GM21717 (cell line): ENCODE results near the gene DLG1.

ENCODE experiments used
- ATAC-seq: cut with Tn5 transposase; IDR thresholded peaks from one replicate; pipeline ENCODE4 v1.9.1; 2021; ENCODE audit warnings: mild to moderate bottlenecking, moderate library complexity; ENCODE audit not compliant: unreplicated experiment

DLG1 gene

DNA sequence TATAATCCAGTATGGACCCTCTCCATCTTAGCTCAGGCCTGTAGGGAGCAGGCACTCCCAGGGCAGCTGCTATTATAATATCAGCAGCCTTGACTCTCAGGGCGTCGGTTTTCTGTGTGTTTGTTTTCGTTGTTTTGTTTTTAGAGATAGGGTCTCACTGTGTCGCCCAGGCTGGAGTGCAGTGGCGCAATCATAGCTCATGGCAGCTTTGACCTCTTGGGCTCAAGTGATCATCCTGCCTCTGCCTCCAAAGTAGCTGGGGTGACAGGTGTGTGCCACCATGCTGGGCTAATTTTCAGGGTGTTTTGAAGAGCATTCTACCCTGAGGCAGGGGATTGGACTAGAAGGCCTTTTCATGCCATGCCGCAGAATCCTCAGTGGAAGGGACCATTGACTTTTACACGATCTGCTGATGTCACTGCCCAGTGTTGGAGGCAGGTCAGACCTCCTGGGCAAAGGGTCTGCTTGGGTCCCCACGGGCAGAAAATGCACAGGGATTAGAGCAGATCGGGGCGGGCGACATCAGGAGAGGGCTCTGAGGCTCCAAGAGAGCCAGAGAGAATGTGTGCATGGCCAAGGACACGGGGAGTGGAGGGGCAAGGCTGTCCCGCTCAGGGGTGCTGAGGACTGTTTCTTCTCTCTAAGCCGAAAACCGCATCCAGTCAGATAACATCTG lies 276.5 kb downstream of the DLG1 start:
- no peak for ATAC-seq

DNA sequence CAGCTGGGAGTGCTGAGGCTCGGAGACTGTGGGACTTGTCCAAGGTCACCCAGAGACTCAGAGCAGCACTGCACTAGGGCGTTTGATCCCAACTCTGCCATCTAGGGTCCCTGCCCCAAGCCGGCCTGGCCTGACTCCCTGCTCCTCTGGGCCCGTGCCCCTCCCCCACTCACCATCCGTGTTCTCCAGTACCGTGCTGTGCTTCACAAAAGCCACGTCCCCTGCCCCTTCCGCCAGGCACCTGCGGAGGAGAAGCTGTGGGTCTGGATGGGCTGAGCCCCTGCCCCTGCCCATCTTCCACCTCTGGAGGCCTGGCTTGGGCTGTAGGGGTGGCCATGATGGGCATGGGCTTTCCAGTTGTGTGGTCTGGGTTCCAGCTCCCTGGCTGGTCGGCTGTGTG lies 277.2 kb downstream of the DLG1 start:
- no peak for ATAC-seq

DNA sequence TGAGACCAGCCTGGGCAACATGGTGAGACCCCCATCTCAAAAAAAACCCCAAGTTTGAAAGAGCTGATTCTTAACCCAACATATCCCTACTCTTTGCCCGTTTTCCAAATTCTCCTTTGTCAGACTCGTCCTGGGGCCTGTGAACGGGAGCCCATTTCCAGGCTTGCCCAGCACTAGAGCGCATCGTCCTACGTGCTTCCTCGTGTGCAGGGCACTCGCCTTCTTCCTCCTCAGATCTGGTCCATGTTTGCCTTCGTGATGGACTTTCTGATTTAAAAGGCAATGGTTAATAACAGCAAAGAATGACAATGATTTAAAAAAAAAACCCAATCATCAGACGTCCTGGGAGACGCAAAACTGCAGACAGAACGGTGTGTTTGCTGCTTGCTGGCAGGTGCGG lies 278.9 kb downstream of the DLG1 start:
- ATAC-seq = no peak

DNA sequence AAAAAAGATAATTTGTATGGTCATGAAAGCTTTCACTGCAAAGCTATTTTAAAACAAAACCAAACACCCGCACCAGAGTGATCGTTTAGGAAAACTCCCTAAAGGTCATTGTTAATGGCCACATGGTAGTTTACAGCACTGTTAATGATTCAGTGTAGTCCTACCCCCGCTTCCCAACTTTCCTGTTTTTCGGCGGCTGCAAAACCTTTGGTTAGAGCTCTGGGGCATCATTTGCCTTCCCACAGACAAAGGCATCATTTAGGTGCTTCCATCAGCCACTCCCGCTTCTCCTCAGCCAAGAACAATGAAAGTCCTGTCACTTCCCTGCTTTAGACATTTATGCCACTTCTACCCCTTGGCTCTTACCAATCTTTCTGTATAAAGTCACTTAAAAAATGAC lies 279.4 kb downstream of the DLG1 start:
- no peak for ATAC-seq

DNA sequence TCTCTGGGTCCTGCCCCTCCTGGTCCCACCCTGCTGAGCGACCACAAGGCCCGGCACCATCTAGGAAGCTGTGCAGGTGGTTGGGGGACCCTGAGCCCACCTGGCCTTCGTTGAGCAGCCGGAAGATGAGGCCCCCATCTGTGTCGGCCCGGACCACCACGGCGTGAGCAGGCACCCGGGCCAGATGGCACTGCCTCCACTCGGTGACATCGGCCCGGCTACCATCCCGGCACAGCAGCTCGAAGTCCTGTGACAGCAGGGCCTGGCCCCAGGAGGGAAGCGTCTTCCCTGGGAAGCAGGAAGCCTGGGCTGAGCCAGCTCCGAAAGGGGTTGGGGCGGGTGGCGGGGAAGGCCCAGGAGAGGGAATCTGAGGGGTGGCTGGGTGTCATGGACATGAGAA lies 281.4 kb downstream of the DLG1 start:
- no peak for ATAC-seq

DNA sequence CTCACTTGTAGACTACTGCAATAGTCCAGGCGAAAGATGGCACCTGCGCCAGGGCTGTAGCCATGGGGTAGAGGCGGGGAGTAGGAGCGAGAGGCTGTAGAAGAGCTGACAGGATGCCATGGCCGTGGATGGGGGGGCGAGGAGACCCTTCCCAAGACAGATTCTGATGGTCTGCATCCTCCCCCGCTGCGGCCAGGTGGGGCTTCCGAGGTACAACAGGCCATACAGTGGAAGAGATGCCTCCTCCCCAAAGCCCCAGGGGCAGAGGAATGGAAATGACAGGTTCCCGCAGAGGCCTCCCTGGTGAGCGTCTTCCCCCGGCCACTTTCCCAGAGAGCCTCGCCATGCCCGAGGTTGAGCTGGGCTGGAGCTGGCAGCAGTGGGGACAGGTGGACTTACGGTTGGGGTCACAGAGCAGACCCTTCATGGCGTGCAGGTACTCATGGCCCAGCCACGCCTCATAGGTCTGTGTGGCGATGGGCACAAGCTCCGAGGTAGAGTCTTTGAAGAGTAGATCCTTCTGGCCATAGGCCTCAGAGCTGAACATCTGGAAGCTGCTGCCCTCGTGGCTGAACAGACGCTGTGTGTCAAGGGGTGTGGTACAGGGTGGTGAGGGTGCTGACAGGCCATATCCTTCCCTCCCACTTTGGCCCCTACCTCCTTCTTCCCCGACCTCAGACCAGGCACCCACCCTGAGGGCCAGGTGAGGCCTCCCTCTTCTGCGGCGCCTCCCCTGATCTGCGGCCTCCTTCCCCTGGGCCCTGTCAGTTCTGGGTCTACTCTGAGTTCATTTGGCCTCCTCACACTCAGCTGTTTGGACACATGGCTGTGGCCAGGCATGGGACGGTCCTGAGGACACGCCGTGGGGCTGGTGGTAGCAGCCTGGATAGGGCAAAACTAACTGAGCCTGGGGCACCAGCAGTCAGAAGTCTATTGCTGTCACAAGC lies 282.3 kb downstream of the DLG1 start:
- no peak for ATAC-seq

DNA sequence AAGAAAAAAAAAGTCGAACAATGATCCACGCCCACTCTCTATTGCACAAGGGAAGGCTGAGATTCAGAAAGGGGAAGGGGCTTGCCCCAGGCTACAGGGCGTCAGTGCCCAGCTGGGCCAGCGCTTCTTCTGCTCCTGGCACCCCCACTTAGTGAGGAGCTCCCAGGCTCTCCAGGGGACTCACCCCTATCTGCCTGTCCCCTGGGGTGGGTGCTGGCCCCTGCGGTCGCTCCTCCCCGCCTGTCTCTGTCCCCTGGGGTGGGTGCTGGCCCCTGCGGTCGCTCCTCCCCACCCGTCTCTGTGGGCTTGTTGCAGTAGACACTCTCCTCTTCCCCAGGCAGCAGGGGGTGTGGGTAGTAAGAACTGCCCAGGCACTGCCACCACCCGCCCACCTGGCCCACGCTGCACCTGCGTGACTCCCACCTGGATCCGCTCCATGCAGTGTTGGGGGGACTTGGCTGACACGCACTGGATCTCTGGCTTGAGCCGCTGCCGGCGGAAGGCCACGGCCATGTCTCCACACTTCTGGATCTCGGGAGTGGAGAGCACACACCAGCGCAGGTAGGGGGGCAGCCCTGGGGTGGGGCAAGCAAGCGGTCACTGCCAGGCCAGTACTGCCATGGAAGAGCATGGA lies 283.4 kb downstream of the DLG1 start:
- no peak for ATAC-seq

DNA sequence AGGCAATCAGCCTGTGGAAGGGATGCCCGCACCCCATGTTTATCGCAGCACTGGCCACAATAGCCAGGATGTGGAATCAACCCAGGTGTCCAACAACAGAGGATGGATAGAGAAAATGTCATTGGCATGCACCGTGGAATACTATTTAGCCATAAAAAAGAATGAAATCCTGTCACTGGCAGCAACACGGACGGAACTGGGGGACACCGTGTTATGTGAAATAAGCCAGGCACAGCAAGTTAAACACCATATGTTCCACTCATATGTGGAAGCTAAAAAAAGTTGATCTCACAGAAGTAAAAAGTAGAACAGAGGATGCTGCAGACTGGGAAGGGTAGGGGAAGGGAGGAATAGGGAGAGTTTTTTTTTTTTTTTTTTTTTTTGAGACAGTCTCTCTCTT lies 284.4 kb downstream of the DLG1 start:
- no peak for ATAC-seq

DNA sequence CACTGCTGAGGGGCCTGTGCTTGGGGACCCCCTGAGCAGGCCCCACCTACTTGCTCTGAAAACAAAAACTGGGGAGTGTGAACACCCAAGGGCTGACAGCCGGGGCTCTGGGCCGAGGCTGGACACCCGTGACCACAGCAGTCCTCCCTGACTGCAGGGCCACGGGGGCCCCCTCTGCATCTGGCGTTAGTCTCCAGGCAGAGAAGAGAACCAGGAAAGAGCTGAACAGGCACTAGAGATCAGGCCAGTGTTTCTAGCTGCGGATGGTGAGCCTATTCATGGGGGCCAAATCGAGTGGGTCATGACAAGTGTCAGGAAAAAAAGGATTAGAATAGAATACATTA lies 285.9 kb downstream of the DLG1 start:
- no peak for ATAC-seq

DNA sequence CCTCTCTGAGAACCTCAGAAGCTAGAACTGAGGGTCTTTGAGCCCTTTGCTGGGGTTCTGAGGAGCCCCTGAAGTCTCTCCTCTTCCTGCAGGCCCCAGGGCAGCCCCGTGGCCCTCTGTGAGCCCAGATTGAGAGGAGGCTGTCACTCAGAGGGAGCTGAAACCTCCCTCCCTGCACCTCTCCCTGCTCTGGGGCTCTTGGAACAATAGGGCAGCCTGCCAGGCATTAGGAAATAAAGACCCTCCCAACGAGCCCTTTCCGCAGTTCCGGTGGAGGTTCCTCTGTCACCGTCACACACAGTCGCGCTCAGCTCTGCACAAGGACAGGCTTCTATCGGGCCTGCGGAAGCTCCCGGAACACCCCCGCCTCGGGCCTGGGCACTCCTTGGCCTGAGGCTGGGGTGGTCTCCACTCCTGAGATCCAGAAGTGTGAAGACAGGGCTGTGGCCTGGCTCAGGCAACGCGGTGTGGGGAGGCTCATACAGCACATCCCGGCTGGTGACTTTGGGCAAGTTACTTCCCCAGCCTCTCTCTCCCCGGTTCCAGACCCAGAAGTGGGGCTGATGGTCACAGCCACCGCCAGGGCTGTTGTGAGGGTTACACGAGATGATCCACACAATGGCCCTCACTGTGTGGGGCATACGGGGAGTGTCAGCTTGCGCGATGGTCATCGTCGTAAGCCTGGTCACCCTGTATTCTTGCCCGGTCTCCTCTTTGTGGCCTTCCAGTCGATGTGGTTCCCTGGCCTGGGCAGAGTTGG lies 286.5 kb downstream of the DLG1 start:
- ATAC-seq = no peak

DNA sequence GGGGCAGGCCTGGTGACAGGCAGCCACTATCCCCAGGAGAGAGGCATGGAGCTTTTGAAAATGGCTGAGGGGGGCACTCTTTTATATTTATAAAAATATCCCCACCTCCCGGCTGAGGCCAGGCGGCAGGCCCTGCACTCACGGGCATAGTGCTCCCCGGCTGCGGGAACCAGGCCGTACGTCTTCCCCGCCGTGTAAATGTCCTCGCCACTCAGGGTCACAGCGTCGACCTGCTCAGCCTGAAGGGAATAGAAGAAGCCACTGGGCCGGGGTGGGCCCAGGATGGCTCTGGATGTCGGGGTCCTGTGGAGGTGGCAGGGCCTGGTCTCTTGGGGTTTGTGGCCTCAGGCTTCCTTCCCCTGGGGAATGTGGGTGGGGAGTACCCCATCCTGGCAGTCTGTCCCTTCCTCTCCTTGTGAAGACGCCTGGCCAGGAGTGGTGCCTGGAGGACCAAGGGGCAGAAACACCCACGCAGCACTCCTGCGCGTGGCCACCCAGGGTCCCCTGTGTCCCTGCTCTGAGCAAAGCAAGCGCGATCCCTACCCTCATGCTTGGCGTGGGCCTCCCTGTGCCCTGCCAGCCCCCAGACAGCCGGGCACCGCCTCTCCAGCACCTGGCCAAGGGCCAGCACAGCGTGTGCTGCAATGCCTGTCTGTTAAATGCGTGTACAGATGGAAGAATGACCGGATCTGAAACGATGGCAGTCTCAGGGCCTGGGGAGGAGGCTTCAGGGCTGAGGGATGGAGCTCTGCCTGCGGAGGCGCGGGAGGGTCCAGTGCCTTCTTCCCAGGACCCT lies 287.7 kb downstream of the DLG1 start:
- no peak for ATAC-seq

DNA sequence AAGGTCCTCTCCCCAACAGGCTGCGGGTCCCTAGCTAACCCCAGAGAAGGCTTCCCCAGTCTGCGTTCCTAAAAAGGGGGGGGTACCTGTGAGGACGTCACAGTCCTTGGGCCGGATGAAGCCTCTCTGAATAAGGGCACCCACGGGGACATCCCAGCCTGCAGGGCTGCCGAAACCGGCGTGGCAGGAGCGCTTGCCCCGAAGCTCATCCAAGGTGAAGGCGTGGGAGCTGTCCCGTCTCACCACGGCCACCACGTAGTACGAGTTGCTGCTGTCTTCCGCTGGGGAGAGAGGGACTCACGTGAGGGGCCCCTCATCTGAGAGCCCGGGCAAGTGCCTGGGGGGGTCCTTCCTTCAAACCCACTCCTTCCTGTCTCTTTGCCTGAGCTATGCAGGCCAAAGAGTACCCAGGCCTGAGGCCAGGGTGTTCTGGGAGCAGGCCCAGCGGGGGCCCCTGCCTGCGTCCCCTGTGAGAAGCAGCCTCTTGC lies 288.8 kb downstream of the DLG1 start:
- ATAC-seq = no peak

DNA sequence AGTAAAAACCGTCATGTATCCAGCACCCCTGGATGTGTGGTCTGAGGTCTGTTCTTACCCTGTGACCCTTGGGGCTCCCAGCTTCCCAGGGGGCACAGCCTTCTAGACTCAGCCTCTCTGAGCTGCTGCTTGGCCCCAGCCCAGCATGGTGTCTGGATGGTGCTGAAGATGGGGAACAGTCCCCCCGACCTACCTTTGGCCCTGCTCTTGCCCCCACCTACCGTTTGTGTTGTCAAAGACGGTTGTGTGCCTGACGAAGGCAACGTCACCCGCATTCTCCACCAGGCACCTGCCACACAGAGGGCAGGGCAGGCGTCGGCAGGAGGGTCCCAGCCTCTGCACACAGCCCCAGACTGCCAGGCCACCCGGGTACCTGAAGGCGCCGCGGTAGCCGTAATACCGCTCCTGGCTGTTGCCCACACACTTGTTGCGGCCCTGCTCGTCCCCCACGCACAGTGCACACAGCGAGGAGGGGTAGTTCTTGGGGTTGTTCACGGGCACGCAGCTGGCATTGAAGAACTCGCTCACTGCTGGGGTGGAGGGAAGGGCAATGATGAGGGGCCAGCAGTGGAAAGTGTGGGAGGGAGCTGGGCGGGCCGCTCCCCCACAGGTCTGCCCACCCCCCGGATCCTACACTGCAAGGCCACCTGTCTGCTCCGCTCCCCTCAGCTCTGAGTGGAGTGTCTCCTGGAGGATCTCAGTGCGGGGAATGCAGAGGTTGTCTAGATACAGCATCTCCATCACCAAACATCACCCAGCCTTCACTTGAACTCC lies 289.8 kb downstream of the DLG1 start:
- no peak for ATAC-seq

DNA sequence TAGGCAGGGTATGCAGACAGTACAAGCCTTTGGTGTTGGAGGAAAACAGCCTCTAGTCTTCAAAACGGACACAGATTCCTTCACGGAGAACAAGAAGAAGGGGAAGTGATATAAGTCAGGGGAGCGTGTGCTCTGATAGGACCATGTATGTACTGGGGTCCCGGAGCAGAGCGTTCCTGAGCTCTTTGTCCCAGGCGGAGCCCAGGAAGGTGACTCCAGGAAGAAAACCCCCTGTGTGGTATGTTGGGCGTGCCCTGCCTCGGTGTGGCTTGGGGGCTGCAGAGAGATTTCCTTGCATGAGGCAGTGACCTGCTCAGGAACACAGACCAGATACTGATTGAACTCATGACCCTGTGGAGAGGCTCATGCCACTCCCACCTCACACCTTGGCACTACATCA lies 290.5 kb downstream of the DLG1 start:
- no peak for ATAC-seq

DNA sequence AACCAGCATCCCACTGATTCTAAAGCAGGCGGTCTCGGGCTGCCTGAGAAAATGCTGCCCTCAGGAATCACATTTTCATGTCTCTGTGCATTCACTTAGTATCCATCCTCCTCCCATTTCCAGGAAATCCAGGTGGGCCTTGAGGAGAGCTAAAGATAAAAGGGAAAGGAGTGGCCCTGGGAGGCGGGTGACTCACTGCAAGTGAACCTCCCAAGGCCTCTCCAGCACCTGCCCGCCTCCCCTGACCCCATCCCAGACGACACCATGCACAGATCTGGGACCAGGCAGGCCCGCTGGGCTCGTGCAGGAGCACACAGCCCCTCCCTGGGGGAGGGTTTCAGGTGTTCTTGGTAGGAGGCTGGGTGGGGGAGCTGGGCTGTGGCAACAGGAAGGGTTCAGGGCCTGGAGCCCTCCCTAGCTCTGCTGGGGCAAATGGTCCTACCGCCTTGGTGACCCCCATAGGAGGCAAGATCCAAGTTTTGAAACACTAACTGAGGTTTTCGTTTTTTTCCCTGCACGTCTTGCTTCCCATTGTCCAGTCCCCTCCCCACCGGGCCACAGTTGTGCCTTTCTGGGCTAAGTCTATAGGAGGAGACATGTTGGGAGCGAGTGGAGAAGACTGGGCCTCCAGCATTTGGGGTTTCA lies 291.0 kb downstream of the DLG1 start:
- ATAC-seq = no peak

DNA sequence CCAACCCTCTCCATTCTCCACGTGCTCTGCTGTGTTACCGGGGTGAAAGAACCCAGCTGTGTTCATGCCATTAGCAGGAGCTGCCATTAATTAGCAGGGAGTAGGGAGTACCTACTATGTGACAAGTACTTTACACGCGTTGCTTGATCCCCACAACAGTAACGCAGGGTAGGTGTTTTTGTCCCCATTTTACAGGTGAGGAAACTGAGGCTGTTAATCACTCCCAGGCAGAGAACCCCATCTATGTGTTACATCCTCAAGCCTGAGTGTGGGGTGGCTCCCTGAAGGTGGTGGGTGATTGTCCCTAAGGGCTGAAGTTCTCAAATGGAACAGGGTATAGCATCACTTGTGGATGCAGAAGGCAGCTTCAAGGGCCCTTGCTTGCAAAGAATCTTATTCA lies 291.6 kb downstream of the DLG1 start:
- no peak for ATAC-seq

DNA sequence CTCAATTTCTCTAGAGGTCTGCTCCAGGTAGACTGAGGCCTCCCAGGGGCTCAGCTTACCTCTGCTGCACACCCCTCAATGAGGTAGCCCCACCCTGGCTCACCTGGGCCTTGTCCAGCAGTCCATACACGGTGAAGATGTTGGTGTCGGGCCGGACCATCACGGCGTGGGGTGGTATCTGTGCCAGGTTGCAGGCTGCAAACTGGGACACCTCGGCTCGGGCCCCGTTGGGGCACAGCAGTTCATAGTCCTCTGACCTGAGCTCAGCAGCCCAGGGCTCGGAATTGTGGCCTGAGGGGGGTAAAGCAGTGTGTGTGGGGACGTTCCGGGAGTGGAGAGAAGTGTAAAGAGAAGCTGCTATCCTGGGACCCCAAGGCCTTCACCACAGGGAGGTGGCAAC lies 292.0 kb downstream of the DLG1 start:
- no peak for ATAC-seq

DNA sequence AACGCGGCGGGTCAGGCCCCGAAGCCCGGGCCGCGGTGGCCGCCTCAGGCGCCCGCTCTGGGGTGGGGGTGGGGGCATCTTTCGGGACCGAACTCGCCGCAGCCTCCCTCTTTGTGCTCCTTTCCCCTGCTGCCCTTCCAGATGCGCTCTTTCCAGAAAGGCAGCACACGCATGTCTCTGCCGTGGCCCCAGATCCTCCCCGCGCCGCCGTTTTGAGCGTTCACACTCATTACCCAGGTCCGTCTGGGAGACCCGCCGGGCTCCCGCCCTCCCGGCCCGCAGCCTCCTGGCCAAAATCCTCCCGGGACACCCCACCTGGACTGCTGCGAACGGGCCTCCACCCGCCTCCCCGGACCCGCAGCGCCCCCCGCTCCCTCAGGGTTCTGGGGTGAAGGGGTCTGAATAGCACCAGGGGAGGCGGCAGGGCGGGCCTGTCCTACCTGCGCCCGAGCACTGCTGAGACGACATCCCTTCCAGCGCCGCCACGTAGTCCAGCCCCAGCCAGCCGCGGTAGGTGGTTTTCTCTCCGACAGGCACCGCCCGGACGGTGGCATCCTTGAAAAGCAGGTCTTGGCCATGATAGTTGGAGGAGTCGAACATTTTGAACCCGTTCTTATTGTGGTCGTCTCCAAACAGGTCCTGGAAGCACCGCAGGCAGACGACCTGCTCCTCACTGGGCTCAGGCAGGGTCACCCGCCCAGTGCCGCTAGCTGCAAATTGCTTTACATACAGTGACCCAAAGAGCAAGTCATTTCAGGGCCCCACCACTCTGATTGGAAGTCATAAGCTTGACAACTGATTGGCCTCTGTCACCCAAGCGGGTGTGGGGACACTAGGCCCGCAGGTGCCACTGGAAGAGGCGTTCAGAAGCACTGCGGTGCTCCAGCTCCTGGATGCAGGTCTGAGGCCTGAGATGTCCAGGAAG lies 294.7 kb downstream of the DLG1 start:
- ATAC-seq = peak; percentile 16
